GM21515 (cell line): ENCODE results near the gene B4GALT1.
A peak's percentile ranks its signal among the peaks of the same experiment; 100 is the strongest.

Experiments
- ATAC-seq: cut with Tn5 transposase; IDR thresholded peaks from one replicate; pipeline ENCODE4 v1.9.1; 2021; ENCODE audit not compliant: unreplicated experiment

The B4GALT1 gene

GRCh38 chr9:33167084-33167971, at the start of gene B4GALT1:
B4GALT1 (minus strand) TSS chr9:33167336; CDS start chr9:33167169, 167 bp downstream.
- peak; percentile 59 for ATAC-seq

GRCh38 chr9:33211695-33212393, 44.7 kb upstream of the B4GALT1 start:
- no peak for ATAC-seq

- ATAC-seq: no peak
Observed at GRCh38 chr9:33210006-33210715, 43.0 kb upstream of the B4GALT1 start.

GRCh38 chr9:33209394-33209793, 42.3 kb upstream of the B4GALT1 start:
- ATAC-seq: no peak

- ATAC-seq: peak; percentile 99
Observed at GRCh38 chr9:33202552-33203201, 35.5 kb upstream of the B4GALT1 start.

GRCh38 chr9:33202018-33202417, 34.9 kb upstream of the B4GALT1 start:
- ATAC-seq: peak; percentile 68

GRCh38 chr9:33198165-33198564, 31.0 kb upstream of the B4GALT1 start:
- no peak for ATAC-seq

GRCh38 chr9:33197279-33198152, 30.4 kb upstream of the B4GALT1 start:
- no peak for ATAC-seq

GRCh38 chr9:33196736-33197135, 29.6 kb upstream of the B4GALT1 start:
- no peak for ATAC-seq

GRCh38 chr9:33193818-33194217, 26.7 kb upstream of the B4GALT1 start:
- no peak for ATAC-seq

- ATAC-seq: no peak
Observed at GRCh38 chr9:33192493-33193255, 25.5 kb upstream of the B4GALT1 start.

GRCh38 chr9:33190021-33190705, 23.0 kb upstream of the B4GALT1 start:
- ATAC-seq: no peak

- ATAC-seq: no peak
Observed at GRCh38 chr9:33189331-33189791, 22.2 kb upstream of the B4GALT1 start.

GRCh38 chr9:33188711-33189110, 21.6 kb upstream of the B4GALT1 start:
- no peak for ATAC-seq

GRCh38 chr9:33187519-33188218, 20.5 kb upstream of the B4GALT1 start:
- no peak for ATAC-seq

GRCh38 chr9:33186457-33187168, 19.5 kb upstream of the B4GALT1 start:
- ATAC-seq: no peak

- ATAC-seq: no peak
Observed at GRCh38 chr9:33185858-33186257, 18.7 kb upstream of the B4GALT1 start.
